ENCODE measurements around the gene ADGRA3.
"Not testable (repeated sequence)": the region's sequence is repeated elsewhere in the genome, so short reads cannot be mapped to it uniquely, and the experiment has no call there.

The ADGRA3 gene

DNA sequence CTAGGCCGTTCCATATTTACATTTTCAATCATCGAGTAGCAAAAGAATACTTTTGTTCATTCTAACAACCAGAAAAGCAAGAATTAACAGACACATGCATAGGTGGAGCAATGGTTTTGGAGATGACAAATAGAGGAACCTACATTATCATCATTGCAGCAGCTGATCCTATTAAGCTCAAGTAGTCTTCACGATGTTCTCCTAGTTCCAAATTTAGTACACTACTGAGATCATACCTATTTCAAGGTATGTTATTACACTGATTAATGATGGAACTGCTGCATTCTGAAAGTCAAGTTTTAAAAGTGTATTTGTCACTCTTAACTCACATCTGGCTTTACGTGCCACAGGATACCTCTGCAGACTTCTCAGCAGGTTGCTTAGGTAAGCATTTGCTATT lies 87.4 kb downstream of the ADGRA3 start:
- no peak for DNase-seq

DNA sequence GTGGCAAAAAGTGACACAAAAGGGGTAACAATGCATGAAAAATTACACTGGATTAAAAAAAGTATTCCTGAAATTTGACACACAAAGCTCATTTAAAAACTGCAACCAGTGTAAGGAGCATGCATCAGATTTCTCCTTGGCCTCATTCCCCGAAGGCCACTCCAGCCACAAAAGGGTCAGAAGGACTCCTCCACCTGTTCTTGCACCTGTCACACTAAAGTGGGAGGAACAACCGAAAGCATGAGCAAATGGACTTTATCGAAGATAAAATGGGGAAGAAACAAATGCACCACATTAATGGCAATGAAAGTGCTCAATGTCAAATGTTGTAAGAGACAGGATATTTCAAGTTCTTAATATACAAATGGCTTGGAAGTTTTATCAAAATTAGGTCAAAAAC lies 88.2 kb downstream of the ADGRA3 start:
- DNase-seq = no peak

DNA sequence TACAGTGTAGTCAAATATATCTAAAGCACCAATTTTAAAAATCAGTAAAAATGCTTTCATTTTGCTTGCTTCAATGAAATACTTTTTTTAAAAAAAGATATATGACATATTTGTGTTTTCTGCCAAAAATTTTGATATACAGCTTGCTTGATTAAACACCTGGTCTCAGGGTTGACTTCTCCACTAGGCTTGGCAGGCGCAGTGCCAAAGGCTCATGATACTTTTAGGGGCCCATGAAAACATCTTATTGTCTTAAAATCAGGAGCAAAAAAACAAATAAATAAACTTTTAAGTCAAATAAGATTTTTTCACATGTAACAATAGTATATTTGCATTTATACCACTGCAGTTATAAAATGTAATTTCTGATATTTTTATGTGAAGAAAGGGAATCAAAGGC lies 95.6 kb downstream of the ADGRA3 start:
- no peak for DNase-seq

DNA sequence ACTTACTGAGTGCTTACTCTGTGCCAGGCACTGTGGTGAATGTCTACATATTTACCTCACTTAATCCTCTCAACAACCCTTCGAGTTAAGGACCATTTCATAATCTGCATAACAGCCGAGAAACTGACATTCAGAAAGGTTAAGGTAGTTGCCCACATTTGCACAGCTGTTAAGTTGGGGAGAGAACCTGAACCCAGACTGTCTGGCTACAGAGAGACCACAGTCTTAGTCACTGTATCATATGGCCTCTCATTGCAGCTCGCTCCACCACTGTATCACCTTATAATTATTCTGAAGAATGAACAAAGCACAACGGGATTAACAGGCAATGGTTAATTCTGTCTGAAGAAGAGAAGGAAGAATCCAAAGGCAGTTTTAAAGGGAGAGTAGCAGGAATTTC lies 98.5 kb downstream of the ADGRA3 start:
- no peak for DNase-seq

DNA sequence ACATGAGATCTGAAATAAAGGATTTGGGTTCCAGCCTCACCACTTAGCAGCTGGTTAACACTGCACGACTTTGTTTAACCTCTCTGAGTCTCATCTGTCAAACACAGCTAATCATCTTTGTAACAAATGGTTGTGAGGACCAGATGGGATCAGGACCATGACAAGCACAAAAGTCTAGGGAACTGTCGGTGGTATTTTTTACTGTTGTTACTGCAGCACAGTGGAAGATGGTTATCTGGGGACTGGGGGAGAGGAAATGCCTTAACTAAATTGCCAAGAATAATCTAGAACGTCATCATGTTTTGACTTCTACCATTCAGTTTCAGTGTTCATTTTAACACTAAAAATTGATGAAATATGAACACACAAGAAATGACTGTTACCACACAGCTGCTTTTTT lies 99.5 kb downstream of the ADGRA3 start:
- no peak for DNase-seq

DNA sequence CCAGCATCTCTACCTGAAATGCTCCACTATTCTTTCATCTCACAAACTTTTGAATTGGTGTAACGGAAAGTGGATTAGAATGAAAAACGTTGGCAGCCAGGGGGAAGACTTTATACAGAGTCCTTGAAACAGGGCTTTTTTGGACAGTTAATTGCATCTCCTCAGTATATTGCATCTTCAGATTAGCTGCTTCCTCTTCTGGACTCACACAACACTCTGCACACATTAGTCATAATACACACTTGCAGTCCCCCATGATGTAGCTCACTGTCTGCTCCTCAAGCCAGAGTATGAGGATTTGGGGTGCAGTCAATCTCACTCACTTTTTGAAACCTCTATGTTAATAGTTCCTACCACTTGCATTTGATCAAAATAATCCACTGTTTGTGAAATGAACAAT lies 101.0 kb downstream of the ADGRA3 start:
- DNase-seq = no peak

DNA sequence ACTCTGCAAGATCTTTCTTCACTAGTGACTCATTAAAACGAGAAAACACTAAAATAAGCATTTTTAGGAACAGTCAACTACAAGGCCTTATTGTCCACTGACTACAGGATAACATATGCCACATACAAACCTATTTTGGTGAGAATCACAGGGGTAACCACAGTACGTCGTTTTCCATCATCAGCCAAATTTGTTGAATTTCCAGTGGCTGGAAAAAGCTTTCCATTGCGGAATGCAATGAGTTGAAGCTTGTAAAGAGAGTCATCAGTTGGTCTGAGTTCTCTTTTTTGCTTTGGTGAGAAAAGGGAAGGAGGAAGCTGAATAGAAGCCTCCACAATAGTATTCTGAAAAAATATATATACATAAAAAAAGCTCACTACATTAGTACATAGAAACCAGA lies 102.4 kb downstream of the ADGRA3 start:
- no peak for DNase-seq

DNA sequence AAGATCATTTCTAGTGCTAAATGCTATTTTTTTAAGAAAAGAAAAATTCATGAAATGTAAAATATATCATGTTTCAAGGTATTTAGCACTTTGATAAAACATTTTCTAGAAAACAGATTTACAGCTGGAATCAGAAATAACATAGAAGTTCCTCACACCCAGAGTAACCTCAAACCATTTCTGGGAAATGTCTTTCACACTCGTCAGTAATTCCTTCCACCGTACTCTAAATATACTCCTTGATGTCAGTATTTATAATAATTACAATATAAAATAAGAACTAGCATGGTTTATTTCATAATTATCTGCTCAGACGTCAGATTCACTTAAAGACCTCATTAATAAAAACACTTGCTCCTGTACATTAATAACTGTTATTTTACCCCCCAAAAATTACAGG lies 103.9 kb downstream of the ADGRA3 start:
- DNase-seq = no peak

DNA sequence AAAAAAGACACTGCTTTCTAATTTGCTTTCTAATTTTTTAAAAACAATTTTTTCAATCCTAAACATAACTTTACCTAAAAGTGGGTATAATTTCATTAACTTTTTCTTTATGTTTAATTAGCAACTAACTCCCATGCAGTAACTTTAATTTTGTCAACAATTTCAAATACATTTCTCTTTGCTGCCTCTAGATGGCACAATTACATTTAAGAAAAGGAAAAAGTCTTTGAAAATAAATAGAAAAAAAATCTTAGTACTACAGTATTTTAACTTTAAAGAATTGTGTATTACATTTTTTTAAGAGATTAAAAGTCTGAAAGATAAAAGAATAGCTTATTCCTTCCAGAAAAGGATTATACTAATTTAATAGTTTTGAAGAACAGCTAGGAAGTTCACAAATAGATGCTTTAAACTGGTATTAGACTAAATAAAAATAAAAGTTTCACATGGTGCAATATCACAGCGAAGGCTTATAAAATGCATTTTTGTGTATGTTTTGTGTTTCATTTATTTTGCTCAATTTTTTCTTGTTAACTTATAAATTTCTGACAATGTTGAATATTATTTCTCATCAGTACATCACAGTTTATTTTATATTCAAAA lies 105.1 kb downstream of the ADGRA3 start:
- no peak for DNase-seq

DNA sequence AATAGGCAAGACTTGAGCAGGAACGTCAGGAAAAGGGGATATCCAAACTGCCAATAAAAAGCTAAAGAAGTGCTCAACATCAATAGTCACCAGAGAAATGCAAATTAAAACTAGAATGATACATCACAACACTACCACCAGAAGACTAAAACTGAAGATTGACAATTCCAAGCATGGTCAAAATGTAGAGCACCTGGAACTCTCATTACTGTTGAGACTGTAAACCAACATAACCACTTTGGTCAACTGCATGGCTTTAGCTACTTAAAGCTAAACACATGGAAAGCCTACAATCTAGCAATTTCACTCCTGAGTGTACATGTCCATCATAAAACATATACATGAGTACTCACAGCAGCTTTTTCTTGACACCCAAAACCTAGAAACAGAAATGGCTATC lies 107.4 kb downstream of the ADGRA3 start:
- DNase-seq = no peak

DNA sequence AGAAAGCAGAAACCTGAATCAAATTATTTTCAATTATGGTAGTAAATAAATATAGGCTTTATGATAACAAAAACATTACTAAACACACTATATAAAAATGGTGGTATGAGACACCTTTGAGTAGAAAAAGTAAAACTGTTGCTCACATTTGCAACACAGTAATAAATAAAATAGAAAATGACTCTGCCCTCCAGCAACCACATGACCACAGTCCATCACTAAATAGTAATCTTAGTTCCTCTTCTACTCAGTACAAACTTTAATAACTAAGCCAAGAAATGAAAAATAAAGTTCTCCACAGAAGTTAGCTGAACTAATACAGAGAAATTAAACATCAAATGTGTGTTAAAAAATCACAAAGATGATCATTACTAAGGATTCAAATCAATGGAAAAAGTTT lies 108.5 kb downstream of the ADGRA3 start:
- DNase-seq = no peak

DNA sequence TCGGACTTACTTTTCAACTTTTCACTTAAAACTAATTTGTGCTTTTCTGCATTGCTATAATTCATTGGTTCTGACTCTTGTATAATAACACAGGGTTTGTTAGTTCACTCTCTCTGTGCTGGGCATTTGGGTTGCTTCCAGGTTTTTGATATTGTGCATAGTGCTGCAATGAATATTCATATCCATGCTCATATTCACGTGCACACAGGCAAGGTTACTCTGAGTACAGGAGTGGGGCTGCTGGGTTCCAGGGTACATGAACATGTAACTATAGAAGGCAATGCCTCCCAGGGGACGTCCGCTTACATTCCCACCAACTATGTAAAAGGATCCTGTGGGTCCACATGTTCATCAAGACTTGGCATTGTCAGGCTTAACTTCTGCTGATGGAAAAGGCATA lies 117.2 kb downstream of the ADGRA3 start:
- DNase-seq = no peak

DNA sequence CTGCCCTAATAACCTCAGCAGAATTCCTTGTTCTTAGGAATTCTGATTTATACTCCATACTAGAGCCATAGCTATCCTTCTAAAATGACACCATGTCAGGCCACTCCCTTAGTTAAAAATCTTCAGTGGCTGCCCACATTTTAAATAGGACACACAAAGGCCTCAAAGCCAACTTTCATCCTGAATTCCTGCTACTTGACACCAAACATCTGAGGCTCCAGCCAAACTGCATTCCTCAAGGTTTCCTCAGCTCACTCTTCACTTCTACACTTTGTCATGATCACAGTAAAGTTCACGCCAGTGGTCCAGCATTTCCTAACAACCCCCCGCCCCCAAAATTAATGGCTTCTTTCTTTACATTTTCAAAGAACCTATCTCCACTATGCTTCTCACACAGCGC lies 124.3 kb downstream of the ADGRA3 start:
- DNase-seq = no peak

DNA sequence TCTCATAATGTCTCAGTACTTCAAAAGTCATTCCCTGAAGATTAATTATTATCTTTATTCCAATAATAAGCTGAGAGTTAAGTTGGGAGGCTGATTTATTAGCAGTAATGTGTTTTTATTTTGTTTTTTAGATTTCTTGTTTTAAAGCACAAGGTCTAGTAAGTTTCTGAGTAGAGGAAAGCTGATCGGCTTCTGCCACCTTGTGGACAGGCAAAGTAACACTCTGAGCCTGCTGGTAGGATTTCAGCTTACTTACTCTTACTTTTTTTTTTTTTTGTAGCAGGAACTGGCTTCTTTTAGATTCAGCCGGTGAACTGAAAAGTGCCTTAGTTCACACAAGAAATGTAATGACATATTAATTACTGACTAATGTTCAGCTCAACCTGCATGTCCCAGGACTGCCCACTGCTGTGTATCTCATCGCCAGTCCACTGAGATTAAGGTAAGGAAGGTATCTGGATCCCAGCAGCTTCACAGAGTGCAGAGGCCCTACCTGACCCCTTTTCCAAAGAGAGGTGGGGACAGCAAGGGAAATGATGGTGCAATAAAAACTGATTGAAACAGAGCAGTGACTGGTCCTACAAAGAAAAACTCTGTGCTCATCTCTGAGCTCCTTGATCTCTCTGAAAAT lies 126.5 kb downstream of the ADGRA3 start:
- DNase-seq = no peak

DNA sequence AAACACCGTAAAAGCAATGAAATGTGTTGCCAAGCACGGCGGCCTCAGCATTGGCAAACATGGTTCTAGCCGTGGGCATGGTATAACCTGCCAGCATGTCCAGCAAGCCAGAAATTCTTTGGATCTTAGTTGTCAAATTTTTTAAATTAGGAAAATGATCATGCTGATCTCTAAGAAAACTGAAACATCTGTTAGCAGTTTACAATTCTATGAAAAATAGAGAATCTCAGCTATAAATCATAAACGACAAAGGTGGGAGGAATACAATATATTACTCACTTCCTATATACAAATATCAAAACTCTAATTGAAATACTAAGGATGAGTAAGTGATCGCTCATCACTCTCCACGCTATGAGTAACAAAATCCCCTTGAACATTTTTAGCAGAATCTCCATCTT lies 130.3 kb downstream of the ADGRA3 start:
- DNase-seq = no peak

DNA sequence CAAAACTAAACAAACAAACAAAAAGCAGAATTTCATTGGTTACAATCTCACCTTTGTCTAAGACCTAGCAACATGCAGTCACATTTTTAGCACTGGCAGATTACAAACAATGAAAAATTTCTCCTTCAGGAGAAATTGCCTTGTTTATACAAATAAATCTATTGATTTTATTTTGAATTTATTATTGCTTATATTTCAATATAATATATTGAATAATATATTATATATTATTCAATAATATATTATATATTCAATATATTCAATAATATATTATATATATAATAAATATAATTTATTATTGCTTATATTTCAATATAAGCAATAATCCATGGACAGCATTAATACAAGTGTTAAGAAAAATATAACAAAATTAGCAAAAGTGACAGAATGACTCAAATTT lies 131.7 kb downstream of the ADGRA3 start:
- no peak for DNase-seq

DNA sequence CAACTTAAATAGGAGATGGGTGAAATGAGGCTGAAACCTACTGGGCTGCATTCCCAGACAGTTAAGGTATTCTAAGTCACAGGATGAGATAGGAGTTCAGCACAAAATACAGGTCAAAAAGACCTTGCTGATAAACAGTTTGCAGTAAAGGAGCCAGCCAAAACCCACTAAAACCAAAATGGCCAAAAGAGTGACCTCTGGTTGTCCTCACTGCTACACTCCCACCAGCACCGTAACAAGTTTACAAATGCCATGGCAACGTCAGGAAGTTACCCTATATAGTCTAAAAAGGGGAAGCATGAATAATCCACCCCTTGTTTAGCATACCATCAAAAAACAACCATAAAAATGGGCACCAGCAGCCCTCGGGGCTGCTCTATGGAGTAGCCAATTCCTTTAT lies 133.7 kb downstream of the ADGRA3 start:
- not testable (repeated sequence) for DNase-seq

DNA sequence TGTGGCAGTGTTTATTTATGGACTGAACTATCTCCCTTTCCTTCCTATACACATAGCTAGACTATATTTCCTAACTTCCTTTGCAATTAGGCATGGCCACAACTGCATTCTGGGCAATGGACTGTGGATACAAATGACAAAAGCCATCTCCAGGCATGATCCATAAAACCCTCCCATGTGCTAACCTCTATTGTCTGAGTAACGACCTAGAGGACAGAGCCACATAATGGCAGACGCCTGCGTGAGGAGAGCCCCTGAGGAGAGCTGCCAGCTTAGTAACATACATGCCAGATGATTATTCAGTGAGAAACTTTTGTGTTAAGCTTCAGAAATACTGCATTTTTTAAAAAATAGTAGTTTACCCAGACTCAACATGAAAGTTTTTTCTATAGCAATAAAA lies 142.9 kb downstream of the ADGRA3 start:
- DNase-seq = no peak

DNA sequence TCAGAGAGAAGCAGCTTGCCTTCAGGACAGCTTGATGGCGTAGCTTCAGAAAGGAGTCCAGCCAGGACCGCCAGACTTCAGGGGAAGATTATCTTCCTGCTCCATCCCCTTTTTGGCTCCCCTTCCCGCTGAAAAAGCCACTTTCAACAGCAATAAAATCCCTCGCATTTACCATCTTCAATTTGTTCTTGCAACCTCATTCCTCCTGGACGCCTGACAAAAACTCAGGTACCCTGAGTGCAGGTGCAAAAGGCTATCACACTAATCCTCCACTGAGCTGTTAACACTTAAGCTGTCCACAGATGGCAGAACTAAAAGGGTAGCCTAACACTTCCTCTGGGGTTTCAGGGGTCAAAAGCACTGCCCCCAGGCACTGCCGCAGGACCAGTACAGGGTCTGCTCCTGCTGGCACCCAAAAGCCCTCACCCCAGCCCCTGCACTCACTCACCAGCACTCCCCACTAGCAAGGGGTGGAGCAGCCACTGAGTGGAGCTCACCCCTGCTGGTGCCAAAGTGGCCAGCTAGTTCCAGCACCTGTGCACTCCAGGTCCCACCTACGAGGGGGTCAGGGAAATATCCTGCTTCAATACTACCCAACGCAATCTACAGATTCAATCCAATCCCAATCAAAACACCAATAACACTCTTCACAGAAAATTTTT lies 145.8 kb downstream of the ADGRA3 start:
- no peak for DNase-seq

DNA sequence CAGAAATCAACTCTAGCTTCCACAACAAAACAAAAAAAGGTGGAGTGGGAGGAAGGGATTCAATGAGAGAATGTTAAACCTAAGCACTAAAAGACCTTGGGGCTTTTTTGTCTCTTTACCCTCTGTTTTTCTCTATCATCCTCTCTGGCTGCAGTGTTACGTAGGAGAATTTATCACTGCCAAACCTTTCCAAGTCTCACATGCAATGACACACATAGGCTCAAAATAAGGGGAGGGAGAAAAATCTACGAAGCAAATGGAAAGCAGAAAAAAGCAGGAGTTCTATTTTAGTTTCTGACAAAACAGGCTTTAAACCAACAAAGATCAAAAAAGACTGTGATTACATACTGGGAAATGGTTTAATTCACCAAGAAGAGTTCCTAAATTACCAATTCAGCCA lies 152.1 kb downstream of the ADGRA3 start:
- DNase-seq = no peak

DNA sequence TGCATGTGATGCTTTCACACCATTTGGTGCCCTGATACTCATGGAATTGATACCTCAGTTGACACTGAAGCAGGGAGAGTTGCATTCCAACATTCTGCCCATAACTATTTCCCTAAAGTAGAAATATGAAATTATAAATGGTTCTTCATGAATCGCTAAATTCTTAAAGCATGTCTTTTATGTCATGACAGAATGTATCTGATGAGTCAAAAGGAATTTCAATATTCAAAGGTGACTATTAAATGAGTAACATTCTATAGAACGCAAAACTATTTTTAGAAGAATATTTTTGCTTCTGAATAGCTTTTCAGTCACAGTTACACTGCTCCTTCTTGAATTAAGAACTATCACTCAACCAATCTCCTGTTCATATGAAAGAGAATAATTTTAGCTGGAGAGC lies 152.8 kb downstream of the ADGRA3 start:
- DNase-seq = no peak

DNA sequence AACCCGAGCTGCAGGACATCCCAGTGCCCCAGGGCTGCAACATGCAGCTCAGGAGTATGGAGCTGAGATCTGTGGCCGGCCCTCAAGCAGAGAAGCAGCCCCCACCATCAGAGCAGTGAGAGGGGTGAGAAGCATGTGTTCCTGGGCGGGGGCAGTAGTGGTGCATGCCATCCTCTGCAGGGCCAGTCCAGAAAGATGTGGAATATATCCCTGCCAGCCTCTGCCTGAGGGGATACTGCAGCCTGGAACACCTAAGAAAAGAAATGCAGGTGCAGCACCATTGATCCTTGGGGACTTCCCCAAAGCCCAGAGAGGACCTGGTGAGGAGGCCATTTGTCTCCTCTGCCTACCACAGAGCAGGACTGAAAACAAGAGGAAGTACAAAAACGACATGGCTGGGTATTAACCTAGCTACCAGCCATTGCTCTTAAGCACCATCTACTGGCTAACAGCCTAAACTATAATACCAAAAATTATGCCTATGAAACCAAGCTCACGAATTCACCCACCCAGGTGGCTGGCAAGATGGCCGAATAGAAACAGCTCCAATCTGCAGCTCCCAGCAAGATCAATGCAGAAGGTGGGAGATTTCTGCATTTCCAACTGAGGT lies 158.8 kb downstream of the ADGRA3 start:
- DNase-seq = no peak

DNA sequence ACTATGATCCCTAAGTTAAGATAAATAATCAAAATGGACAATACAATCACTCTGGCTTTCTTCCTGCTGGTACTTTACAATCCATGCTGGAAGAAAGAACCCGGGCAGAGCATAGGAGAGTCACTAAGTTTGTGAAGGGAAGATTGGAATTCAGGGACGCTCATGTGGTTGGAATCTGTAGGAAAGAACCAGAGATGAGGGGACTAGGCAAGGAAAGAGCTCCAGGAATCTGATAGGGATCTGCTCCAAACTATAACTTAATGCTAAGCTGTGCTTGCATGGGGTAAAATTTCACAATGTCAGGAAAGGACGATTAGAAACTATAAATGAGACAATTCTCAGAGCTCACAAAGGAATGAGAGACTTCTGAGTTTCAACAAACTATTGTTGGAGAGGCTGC lies 167.5 kb downstream of the ADGRA3 start:
- no peak for DNase-seq

DNA sequence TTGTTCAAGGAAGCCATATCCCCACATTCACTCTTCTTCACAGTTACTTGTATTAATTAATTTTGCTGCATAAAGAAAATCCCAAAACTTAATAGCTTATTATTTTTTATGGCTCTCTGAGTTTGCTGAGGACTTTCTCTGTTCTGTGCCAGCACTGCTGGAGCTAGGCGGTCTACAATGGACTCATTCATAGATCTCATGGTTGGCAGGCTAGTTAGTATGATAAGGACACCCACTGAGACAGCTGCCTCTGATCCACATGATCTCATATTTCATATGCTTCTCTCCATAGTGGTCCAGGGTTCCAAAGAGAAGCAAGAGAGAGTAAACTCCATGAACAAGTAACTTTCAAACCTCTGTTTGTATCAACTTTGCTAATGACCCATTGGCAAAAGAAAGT lies 170.2 kb downstream of the ADGRA3 start:
- DNase-seq = no peak

Data from activated naive CD4-positive, alpha-beta T cell (primary cell).